HG03432 (cell line): ENCODE data around the gene ENOX1.

Experiments
- ATAC-seq: cut with Tn5 transposase; IDR thresholded peaks from one replicate; pipeline ENCODE4 v1.9.1; 2021; ENCODE audit warnings: mild to moderate bottlenecking, moderate library complexity; ENCODE audit not compliant: unreplicated experiment

The ENOX1 gene

DNA sequence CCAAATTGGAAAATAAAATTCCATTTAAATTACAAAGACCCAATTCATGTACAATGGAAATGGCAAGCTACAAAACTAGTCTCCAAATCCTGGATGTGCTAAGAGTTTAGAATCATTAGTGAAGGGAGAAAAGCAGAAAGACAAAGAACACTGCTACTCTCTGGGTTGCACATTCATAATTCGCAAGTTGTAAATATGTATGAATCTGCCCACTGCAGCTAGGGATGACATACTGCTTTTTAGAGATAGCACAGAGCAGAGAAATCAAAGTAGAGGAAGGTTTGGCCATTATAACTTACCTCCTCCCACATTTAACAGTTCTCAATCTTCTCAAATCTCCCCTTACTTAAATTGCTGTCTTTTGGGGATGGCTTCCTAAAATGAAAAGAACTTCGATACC is 231.1 kb downstream of the ENOX1 start:
- ATAC-seq = no peak

DNA sequence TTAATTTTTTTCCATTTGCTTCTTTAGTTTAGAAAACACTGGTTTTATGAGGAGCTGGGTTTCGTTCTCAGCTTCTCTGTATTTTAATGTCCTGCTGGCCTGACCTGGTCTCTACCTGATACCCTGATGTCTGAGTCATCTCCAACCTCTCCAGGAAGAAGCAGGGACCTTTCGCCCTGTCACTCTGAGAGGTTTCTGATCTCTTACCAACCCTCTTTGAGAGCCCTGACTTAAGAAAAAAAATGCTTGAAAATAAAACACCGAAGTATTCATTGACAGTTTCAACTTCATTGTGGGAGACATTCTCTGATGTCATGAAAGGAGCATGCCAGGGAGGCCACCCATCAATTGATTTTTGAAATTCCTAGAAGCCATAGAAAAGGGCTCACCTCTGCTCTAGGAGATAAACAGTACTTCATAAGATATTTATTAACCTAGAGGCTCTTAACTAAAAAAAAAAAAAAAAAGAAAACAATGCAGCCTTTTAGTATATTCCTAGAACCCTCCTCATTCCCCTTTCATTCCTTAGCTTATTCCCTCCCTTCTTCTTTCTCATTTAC is 234.8 kb downstream of the ENOX1 start:
- ATAC-seq = peak; percentile 65

DNA sequence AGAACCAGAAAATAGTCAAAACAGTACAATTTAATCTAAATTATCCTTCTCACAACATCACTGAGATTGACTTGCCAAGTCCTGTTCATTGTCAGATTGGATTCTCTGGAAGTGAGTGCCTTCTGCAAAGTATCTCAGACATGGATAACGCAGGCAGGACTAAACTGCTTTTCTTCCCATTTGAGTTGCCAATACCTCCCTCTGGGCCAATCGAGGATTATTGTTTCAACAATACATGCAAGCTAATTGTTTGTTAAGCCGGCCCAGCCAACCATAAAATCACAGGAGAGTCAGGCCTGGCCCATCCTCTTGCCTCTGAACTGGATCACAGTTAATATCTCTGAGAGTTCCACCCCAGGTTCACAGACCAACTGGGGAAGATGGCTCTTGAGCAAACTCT is 240.0 kb downstream of the ENOX1 start:
- ATAC-seq = no peak

DNA sequence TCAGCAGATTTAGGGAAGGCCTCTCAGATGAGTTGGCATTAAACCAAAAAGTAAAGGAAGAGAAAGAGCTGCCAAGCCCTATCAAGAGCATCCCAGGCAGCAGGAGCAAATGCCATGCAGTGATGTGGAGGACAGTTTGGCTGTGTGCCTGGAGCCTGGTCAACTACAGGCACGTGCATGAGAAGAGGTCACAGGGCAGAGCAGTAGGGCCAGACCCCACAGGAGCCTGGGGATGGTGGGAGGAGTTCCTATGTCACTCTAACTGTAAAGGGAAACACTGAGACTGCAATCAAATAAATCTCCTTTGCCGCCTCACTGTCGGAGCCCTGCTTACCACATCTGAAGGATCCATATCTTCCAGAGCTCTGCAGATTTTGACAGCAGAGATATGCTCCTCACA is 240.5 kb downstream of the ENOX1 start:
- ATAC-seq = no peak

DNA sequence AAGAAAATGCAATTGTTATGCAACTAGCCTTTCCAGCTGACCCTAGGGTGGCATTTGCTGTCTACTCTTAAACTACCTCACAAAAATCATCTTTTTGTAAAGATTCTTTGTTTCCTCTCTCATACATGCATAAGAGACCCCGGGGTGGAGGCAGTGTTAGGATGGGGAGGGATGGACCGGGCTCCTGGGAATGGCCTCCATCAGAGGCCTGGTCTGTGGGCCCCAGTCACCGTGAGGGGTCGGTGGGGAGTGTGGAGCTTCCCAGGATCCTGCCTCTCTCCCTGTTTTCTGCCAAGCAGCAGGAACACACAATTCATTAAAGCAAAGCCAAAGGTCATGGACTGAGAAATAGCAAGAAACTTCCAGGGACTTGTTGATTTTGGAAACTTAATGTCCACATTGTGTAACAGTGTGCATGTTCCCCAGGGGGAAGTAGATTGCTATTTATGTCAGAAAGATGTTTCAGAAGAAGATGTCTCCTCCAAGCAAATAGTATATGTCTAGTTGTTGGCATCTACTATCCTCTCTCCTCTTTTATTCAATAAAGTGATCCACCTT is 241.4 kb downstream of the ENOX1 start:
- no peak for ATAC-seq

DNA sequence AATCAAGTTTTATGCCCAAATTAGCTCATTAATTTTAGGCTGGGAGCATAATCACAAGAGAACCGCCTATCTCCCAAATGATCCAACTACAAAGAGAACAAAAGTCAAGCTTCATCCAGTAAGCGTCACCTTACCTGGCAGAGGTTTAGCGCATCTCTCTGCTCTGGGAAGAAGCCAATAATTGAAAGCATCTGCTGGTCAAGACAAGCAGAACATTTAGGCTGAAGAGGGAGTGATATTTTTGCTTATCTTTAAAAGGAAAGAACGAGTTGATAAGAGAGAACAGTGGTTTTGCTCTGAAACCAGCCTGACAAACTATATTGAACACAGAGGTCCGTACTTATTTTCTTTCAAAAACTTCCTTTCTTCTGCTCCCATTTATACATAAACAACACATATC is 242.1 kb downstream of the ENOX1 start:
- no peak for ATAC-seq

DNA sequence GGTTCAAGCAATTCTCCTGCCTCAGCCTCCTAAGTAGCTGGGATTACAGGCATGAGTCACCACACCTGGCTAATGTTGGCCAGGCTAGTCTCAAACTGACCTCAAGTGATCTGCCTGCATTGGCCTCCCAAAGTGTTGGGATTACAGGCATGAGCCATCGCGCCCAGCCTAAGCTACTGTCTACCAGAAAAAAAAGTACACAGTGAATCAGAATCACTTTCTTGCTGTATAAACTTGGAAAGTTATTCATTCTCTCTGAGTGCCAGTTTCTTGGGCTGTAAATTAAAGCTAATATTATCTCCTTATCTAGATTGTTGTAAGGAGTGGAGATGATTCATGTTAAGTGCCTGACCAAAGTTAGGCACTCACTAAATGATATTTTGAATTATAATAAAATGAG is 242.8 kb downstream of the ENOX1 start:
- no peak for ATAC-seq

DNA sequence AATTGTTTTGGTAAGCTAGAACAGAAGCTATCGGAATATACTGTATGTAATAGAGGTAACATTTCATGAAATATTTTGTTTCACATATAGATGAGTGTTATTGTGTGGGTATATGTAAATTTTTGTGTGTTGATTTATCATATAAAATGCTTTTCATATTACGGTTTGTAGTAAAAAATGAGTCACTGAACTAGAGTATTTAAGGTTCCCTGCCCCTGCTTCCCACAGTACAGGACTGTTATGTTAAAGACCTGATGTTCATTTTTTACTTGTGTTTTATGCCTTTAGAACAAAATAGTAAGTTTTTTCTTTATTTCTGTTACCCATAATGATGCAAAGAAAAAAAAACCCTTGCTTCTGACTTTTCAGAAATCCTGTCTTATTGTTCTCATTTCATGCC is 243.4 kb downstream of the ENOX1 start:
- no peak for ATAC-seq

DNA sequence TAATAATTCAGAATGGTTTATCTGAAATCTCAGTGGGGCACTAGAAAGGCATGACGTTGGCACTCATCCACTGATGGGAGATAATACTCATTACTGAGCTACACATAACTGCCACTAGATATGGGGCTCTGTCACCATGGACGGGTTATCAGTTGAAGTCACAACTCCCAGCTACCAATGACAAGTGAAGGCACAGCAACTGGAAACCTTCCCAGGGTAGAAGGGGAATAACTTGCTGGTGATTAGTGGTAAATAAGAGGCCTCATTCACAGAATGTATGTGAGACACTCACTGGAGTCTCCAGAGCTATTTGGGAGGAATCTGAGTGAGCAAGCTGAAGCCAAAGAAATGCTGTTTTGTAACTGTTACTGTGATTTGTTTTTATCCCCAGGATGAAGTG is 249.6 kb downstream of the ENOX1 start:
- ATAC-seq = no peak

DNA sequence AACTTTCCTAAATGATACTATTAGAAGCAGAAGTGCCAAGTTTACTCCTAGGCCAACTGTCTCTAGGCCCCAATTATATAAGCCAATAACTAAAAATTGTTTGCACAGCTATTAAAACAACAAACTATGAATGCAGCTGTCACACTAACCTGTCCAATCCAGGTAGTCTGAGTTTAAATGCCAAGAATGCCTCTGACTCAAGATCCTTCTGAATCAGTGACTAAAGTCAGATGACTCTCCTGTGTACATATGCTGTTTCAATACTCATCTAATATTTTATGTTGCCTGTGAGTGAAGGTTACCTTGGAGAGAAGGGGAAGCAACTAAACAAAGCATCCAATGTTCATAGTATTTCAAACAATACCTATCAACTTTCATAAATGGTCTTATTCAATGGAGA is 257.0 kb downstream of the ENOX1 start:
- no peak for ATAC-seq

DNA sequence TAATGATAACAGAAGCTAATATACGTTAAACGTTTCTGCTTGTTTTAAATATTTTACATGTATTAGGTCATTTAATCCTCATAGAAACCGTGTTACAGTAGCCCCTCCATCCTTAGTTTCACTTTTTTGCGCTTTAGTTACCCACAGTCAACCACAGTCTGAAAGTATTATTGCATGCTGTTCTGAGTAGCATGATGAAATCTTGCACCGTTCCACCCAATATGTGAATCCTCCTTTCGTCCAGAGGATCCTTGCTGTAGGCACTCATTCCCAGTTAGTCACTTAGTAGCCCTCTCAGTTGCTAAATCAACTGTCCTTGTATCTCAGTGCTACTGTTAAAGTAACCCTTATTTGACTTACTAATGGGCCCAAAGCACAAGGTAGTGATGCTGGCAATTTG is 257.8 kb downstream of the ENOX1 start:
- ATAC-seq = no peak

DNA sequence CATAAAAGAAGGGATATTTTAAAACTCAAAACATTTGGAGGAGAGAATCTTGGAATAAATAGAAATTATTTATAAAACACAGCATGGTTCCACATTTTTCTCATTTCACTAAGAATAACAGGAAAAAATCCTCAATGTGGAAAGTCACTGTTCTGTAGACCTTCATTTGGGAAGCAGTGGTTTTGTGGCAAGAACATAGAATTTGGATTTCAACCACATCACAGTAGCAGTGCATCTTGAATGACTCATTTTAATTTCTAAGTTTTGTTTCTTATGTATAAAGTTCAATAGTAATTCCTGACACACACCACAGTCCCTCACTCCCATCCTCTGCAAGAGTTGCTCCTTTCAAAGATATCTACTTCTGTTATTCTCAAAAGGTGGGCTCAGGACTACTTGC is 264.0 kb downstream of the ENOX1 start:
- no peak for ATAC-seq

DNA sequence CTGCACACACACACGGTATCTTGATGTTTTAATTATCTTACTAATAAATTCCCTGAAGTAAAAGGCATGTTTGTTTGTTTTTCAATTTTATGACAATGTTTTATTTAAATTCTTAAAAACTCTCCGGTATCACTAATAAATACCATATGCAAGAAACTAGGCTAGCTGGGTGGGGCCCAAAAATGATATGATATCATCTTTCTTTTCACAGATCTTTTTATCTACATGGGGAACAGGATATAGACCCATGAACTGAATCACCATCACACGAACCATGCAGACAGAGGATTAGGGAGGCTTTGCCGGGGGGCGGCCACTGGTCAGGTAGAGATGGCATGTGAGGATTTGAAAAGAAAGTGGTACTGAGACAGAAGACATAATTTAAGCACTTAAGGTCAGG is 266.4 kb downstream of the ENOX1 start:
- no peak for ATAC-seq

DNA sequence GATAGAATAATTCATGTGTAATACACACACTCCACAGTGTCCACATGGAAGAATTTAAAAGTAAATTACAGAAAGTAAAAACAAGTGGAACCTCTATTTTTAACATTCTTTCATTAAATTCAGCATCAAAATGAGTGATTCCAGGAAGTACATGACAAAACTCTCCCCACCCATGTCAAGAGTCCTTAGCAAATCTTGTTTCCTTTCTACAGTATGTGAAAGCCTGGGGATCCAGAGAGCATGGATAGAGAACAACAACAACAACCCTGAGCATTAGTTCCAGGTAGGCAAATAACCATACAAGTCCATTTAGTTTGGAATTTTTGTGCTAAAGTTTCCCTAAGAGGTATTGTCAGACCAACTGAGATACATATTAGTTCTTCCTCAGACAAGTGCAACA is 267.9 kb downstream of the ENOX1 start:
- no peak for ATAC-seq

DNA sequence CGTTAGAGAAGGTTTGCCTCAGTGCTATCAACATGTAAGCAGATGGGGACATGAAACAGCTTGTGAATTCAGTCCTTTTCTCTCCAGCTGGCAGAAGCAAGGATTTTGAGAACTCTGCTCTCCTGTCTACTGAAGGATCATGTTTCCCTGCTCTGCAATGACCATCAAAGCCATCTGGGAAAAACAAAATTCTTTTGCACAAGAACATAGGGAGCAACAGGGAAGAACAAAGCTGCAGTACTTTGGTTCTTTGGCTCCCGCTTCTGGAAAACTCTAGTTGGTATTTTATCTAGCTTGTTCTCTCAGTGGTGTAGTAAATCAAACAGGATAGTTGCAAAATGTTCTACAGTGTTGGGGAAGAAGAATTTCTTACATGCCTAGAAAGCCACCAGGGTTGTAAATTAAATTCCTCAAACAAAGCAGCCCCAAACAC is 270.4 kb downstream of the ENOX1 start:
- no peak for ATAC-seq

DNA sequence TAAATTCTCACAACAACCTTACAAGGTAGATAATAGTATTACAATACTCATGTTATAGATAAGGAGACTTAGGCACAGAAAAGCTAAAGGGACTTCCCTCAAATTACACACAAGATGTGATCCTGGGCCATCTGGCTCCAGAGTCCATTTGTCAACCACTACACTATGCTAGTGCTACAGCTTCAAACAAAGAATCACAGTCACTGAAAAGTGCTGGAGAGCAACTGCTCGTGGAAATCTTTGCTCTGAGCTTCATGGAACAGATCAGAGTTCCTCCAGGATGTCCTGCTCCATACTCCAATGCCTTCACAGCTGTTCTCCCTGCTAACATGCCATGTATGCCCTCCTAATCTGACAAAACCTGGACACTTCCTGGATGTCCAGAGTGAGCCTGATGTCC is 271.2 kb downstream of the ENOX1 start:
- no peak for ATAC-seq

DNA sequence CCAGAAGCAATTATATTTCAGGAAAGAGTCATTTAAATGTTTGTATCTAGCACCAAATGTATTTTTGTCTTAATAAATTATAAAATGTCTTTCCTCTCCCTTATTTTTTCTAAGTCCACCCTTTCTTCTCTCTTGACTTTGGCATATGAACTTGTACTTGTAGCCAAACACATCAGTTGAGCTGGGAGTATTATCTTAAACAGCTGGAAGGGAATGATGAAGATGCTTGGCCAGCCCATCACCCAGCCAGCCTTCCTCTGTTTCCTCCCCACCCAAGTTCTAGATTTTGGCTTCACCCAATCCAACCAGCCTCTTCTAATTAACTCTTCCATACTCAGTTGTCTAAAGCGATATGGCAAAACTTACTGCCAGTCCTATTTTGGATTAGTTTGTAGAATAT is 272.5 kb downstream of the ENOX1 start:
- no peak for ATAC-seq

DNA sequence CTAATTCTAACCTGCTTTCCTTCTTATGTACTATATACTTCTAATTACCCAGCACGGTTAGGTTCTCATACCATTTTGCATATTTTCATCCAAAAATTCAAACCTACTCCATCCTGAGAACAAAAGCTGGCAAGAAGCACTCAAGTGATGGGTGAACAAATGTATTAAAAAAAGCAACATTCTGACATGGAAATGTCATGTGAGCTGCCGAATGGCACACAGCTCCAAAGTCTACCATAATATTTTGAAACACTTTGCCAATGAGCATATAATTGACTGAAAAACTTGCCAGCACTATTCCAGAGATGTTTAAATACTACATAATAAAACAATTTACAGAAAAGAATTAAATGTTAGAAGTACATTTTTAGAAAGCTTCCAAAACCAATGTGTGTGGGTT is 274.6 kb downstream of the ENOX1 start:
- ATAC-seq = no peak

DNA sequence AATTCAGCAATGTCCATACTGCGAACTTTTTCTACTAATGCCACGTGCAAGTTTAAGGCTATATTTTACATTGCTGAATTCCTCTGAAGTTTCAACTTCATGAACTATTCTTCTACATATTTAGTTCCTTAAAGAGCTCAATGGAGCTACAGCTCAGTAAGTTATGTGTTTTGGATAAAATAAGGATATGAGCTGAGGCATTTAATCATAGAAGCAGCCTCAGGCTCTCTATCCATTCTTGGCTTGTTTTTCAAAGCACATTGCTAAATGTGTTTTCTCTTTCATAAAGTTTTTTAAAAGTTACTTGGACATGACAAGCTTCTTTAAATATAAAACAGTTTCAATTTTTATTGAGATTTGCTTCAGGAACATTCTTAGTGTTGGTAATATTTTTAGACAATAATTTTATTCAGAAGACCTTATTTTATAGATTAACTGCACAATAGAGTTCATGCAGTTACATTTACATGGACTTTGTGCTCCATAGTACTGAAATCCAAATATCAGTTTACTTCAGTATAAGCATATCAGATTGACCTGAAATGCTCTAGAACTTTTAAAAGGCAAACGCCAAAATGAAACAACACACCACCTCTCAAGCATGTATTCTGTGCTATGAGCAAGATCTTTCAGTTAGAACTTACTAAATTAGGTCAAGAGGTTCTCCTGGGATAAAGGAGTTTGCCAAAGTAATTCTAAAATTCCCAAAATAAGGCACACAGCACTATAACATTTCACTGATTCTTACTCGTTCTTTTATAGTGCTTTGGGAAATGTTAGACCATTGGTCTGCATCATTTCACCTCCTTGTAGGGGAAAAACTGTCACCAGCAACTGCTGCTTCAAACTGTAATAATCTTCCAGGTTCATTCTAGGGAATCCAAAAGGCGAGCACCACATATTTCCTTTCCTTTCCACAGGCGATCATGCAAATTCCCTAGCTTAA is 275.5 kb downstream of the ENOX1 start:
- ATAC-seq = no peak

DNA sequence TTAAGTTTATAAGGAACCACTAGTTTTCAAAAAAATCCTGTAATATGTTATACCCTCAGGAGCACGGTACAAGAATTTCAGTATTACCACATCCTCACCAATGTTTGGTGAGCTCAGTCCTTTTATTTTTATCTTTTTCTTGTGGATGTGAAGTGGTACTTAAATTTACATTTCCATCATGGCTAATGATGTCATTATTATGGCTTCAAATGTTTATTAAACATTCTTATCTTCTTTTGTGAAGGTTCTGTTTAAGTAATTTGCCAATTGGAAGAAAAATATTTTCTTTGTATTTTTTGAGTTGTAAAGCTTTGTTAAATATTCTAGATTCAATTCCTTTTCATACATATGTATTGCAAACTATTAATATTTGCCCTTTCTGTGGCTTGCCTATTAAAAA is 291.0 kb downstream of the ENOX1 start:
- ATAC-seq = no peak

DNA sequence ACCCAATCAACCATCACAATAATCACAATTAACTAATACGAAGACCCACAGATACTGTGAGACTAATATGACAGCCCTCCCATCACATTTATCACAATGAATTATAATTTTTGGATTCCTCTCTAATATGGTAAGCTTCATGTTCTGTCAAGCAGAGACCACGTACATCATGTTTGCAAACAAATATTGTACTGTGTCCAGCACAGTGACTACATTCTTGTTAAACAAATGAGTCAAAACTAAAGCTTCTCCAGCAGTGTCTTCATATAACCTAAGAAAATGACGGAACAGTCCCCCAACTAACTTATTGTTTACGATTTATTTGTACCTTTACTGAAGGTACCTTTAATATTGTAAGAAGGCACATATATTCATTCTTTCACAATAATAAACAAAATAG is 292.6 kb downstream of the ENOX1 start:
- ATAC-seq = no peak

DNA sequence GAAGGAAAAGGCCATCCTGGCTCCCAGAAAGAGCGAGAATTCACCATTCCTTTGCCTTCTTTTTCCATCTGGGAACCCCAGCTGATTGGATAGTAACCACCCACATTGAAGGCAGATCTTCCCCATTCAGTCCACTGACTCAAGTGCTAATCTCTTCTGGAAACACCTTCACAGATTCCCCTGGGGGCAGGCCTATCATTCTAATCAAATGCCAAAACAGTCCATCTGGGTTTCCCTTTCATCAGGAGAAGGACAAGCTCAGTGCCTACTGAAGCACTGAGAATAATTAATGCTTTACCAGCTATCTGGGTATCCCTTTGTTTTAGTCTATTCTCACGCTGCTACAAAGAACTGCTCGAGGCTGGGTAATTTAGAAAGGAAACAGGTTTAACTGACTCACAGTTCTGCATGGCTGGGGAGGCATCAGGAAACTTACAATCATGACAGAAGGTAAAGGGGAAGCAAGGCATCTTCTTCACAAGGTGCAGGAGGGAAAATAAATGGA is 293.2 kb downstream of the ENOX1 start:
- ATAC-seq = no peak
